COLO668 (cell line): ENCODE results near the gene MN1.

Experiments
- DNase-seq: peaks from one replicate; lab custom pipeline; 2025; ENCODE audit not compliant: unreplicated experiment; lab: John Stamatoyannopoulos, UW

Gene MN1

GRCh38 chr22:27801616-27802345, at the start of gene MN1:
MN1 (minus strand) TSS chr22:27801756; CDS start chr22:27800543, 1,213 bp downstream.
- no peak for DNase-seq

GRCh38 chr22:27850000-27850521, 48.5 kb upstream of the MN1 start:
- DNase-seq, result no peak

- DNase-seq, result no peak
Measured at GRCh38 chr22:27848005-27848404, 46.4 kb upstream of the MN1 start.

GRCh38 chr22:27846910-27847309, 45.4 kb upstream of the MN1 start:
- DNase-seq, result no peak

- DNase-seq, result no peak
Measured at GRCh38 chr22:27846248-27846757, 44.7 kb upstream of the MN1 start.

GRCh38 chr22:27845644-27846043, 44.1 kb upstream of the MN1 start:
- DNase-seq, result no peak

GRCh38 chr22:27844656-27845591, 43.4 kb upstream of the MN1 start:
- no peak for DNase-seq

GRCh38 chr22:27844256-27844655, 42.7 kb upstream of the MN1 start:
- DNase-seq, result no peak

- no peak for DNase-seq
Measured at GRCh38 chr22:27843441-27843840, 41.9 kb upstream of the MN1 start.

- no peak for DNase-seq
Measured at GRCh38 chr22:27842669-27843431, 41.3 kb upstream of the MN1 start.

- no peak for DNase-seq
Measured at GRCh38 chr22:27842201-27842600, 40.6 kb upstream of the MN1 start.

GRCh38 chr22:27840436-27840835, 38.9 kb upstream of the MN1 start:
- DNase-seq, result no peak

- no peak for DNase-seq
Measured at GRCh38 chr22:27839057-27839660, 37.6 kb upstream of the MN1 start.

GRCh38 chr22:27836181-27836580, 34.6 kb upstream of the MN1 start:
- no peak for DNase-seq

- DNase-seq, result no peak
Measured at GRCh38 chr22:27835446-27835845, 33.9 kb upstream of the MN1 start.

GRCh38 chr22:27834364-27835185, 33.0 kb upstream of the MN1 start:
- no peak for DNase-seq

GRCh38 chr22:27833803-27834202, 32.2 kb upstream of the MN1 start:
- DNase-seq, result no peak

GRCh38 chr22:27832606-27833005, 31.1 kb upstream of the MN1 start:
- no peak for DNase-seq

GRCh38 chr22:27829620-27830019, 28.1 kb upstream of the MN1 start:
- DNase-seq, result no peak
